Mesenchymal stem cell (in vitro differentiated cells and primary cell): Measurements from ENCODE around the gene COQ4.

Experiments used
- DNase-seq: peaks from one replicate; pipeline ENCODE4 v3.0.0-alpha.2; 2013
- H2AFZ ChIP-seq: one replicate; pipeline ENCODE4 v1.6.1; 2013; ENCODE audit warnings: low read depth, mild to moderate bottlenecking, control low read depth, inconsistent platforms, low read length, moderate library complexity
- H2AK5ac ChIP-seq: 2 replicates; pipeline ENCODE4 v1.6.1; 2013; ENCODE audit warnings: low read length, moderate library complexity, mild to moderate bottlenecking, inconsistent platforms; ENCODE audit not compliant: severe bottlenecking
- H2BK120ac ChIP-seq: one replicate; pipeline ENCODE4 v1.6.1; 2013; ENCODE audit warnings: low read depth, mild to moderate bottlenecking, inconsistent platforms, low read length, moderate library complexity
- H2BK12ac ChIP-seq, 2 experiments: one replicate each; pipeline ENCODE4 v1.6.1; 2013; ENCODE audit warnings: inconsistent platforms in 2 of 2, low read length in 2 of 2, mild to moderate bottlenecking in 2 of 2, moderate library complexity in 2 of 2, control low read depth in 1 of 2
- H2BK15ac ChIP-seq: one replicate; pipeline ENCODE4 v1.6.1; 2013; ENCODE audit warnings: mild to moderate bottlenecking, low read depth, inconsistent platforms; ENCODE audit not compliant: poor library complexity, severe bottlenecking
- H2BK5ac ChIP-seq: 2 replicates; pipeline ENCODE4 v1.6.1; 2013; ENCODE audit warnings: low read depth, mild to moderate bottlenecking, low read length, control low read depth, inconsistent platforms; ENCODE audit not compliant: poor library complexity, severe bottlenecking
- H3K14ac ChIP-seq, 2 experiments: one replicate each; pipeline ENCODE4 v1.6.1; 2013; ENCODE audit warnings: inconsistent platforms in 2 of 2, low read length in 2 of 2, control low read depth in 1 of 2, mild to moderate bottlenecking in 1 of 2, moderate library complexity in 1 of 2
- H3K18ac ChIP-seq, 2 experiments: one replicate each; pipeline ENCODE4 v1.6.1; 2013; ENCODE audit warnings: inconsistent platforms in 2 of 2, low read length in 2 of 2, control low read depth in 1 of 2, low read depth in 1 of 2, mild to moderate bottlenecking in 1 of 2
- H3K23ac ChIP-seq, 2 experiments: one replicate each; pipeline ENCODE4 v1.6.1; 2013; ENCODE audit warnings: inconsistent platforms in 2 of 2, low read length in 2 of 2, mild to moderate bottlenecking in 2 of 2, moderate library complexity in 2 of 2, control low read depth in 1 of 2
- H3K27ac ChIP-seq: 2 replicates; pipeline ENCODE4 v1.5.1; 2013; ENCODE audit warnings: mild to moderate bottlenecking, moderate library complexity, low read length, control low read depth, inconsistent platforms; ENCODE audit not compliant: poor library complexity, severe bottlenecking
- H3K27me3 ChIP-seq, 2 experiments: 2 replicates each; pipeline versions ENCODE4 v1.6.1 to v1.7.0; 2013; ENCODE audit warnings: low read length in 2 of 2, mild to moderate bottlenecking in 2 of 2, moderate library complexity in 2 of 2, control low read depth in 1 of 2, inconsistent platforms in 1 of 2; ENCODE audit not compliant: control insufficient read depth in 1 of 2, insufficient read depth in 1 of 2
- H3K36me3 ChIP-seq, 2 experiments: 2 replicates each; pipeline versions ENCODE4 v1.6.1 to v1.7.0; 2013; ENCODE audit warnings: low read length in 2 of 2, control low read depth in 1 of 2, inconsistent platforms in 1 of 2, low read depth in 1 of 2, mild to moderate bottlenecking in 1 of 2; ENCODE audit not compliant: insufficient read depth in 2 of 2, control insufficient read depth in 1 of 2
- H3K4ac ChIP-seq, 2 experiments: one replicate each; pipeline ENCODE4 v1.6.1; 2013; ENCODE audit warnings: inconsistent platforms in 2 of 2, low read length in 2 of 2, mild to moderate bottlenecking in 2 of 2, moderate library complexity in 2 of 2, control low read depth in 1 of 2, low read depth in 1 of 2
- H3K4me1 ChIP-seq: 2 replicates; pipeline ENCODE4 v1.6.1; 2013; ENCODE audit warnings: low read depth, low read length, control low read depth; ENCODE audit not compliant: control insufficient read depth, insufficient read depth
- H3K4me2 ChIP-seq: 2 replicates; pipeline ENCODE4 v1.6.1; 2013; ENCODE audit warnings: low read length, mild to moderate bottlenecking, inconsistent platforms; ENCODE audit not compliant: poor library complexity, severe bottlenecking
- H3K4me3 ChIP-seq, 2 experiments: 2 replicates each; pipeline versions ENCODE4 v1.5.1 to v1.7.0; 2013; ENCODE audit warnings: low read length in 2 of 2, mild to moderate bottlenecking in 2 of 2, control low read depth in 1 of 2, low read depth in 1 of 2; ENCODE audit not compliant: insufficient read depth in 1 of 2
- H3K79me1 ChIP-seq: replicated peaks from 2 replicates; pipeline ENCODE4 v1.6.1; 2013; ENCODE audit warnings: mild to moderate bottlenecking, control low read depth, low read length, inconsistent platforms; ENCODE audit not compliant: poor library complexity, severe bottlenecking
- H3K9ac ChIP-seq: 2 replicates; pipeline ENCODE4 v1.7.0; 2013; ENCODE audit warnings: mild to moderate bottlenecking, low read length, moderate library complexity
- H3K9me3 ChIP-seq: 2 replicates; pipeline ENCODE4 v1.7.0; 2013; ENCODE audit warnings: mild to moderate bottlenecking, low read length; ENCODE audit not compliant: control insufficient read depth
- H4K8ac ChIP-seq: one replicate; pipeline ENCODE4 v1.6.1; 2013; ENCODE audit warnings: inconsistent platforms, mild to moderate bottlenecking, low read length, moderate library complexity
- H4K91ac ChIP-seq: one replicate; pipeline ENCODE4 v1.6.1; 2013; ENCODE audit warnings: mild to moderate bottlenecking, low read length, inconsistent platforms
- WGBS: methylation state at CpG from one replicate; pipeline ENCODE4 v1.1.7; 2013; ENCODE audit warnings: mixed read lengths; 5-methylcytosine and 5-hydroxymethylcytosine counted together

The COQ4 gene

GRCh38 chr9:128296340-128297220, 26.1 kb upstream of the COQ4 start:
- H2AK5ac ChIP-seq = no peak overlapping the region
- no peak overlapping the region for H2BK12ac ChIP-seq
- H3K4ac ChIP-seq = no peak overlapping the region
- WGBS = 93% methylated on average over 14 of the region's 16 CpGs
- peak overlapping the region; percentile 17 for H3K9ac ChIP-seq
- no peak overlapping the region for H3K14ac ChIP-seq
- no peaks in the 10 kb centered on the region for H3K27me3 ChIP-seq
- no peak overlapping the region for H3K4me2 ChIP-seq
- H3K79me1 ChIP-seq = no peaks in the 10 kb centered on the region
- no peak overlapping the region for H3K23ac ChIP-seq
- H3K4me1 ChIP-seq = peaks cover 5% of the 10 kb centered on the region
- peak overlapping the region; percentile 57 for H4K8ac ChIP-seq
- no peak overlapping the region for H2AFZ ChIP-seq
- no peak overlapping the region for H2BK5ac ChIP-seq
- no peaks in the 10 kb centered on the region for H3K9me3 ChIP-seq
- no peak overlapping the region for H3K4me3 ChIP-seq
- H3K27ac ChIP-seq = no peak overlapping the region
- no peak overlapping the region for H4K91ac ChIP-seq
- H3K36me3 ChIP-seq = peaks cover 3 to 8% of the 10 kb centered on the region in 2 experiments
- DNase-seq = no peak
- H3K18ac ChIP-seq = no peak overlapping the region
- H2BK120ac ChIP-seq = no peak overlapping the region
- peak overlapping the region; percentile 9 for H2BK15ac ChIP-seq

GRCh38 chr9:128297221-128297773, 25.3 kb upstream of the COQ4 start:
- peaks cover 5% of the 10 kb centered on the region for H3K4me1 ChIP-seq
- H3K4me2 ChIP-seq = no peak overlapping the region
- no peak overlapping the region for H4K91ac ChIP-seq
- H3K4ac ChIP-seq = no peak overlapping the region
- H2BK12ac ChIP-seq = no peak overlapping the region
- peaks cover 3 to 6% of the 10 kb centered on the region in 2 experiments for H3K36me3 ChIP-seq
- no peak overlapping the region for H3K23ac ChIP-seq
- H3K14ac ChIP-seq = no peak overlapping the region
- no peak overlapping the region for H3K18ac ChIP-seq
- H3K9ac ChIP-seq = no peak overlapping the region
- no peaks in the 10 kb centered on the region for H3K27me3 ChIP-seq
- no peak overlapping the region for H3K27ac ChIP-seq
- H2AK5ac ChIP-seq = no peak overlapping the region
- H3K4me3 ChIP-seq = no peak overlapping the region
- DNase-seq = no peak
- 79% methylated on average over 2 of the region's 2 CpGs for WGBS
- no peak overlapping the region for H2AFZ ChIP-seq
- H2BK5ac ChIP-seq = no peak overlapping the region
- no peaks in the 10 kb centered on the region for H3K9me3 ChIP-seq
- no peak overlapping the region for H2BK15ac ChIP-seq
- no peaks in the 10 kb centered on the region for H3K79me1 ChIP-seq
- no peak overlapping the region for H4K8ac ChIP-seq
- H2BK120ac ChIP-seq = no peak overlapping the region

- Histone ChIP-seq H3K14ac (no peak overlapping the region), H3K4me3 (no peak overlapping the region), H4K8ac (no peak overlapping the region), H3K9me3 (no peaks in the 10 kb centered on the region), H4K91ac (no peak overlapping the region), H3K4me1 (peaks cover 5% of the 10 kb centered on the region), H2BK12ac (no peak overlapping the region), H3K9ac (no peak overlapping the region), H3K18ac (no peak overlapping the region), H2AK5ac (no peak overlapping the region), H3K4ac (no peak overlapping the region), H3K36me3 (peaks cover 0 to 3% of the 10 kb centered on the region in 2 experiments), H2BK15ac (no peak overlapping the region), H2BK5ac (no peak overlapping the region), H3K27me3 (no peaks in the 10 kb centered on the region), H3K79me1 (no peaks in the 10 kb centered on the region), H2AFZ (no peak overlapping the region), H3K27ac (no peak overlapping the region), H3K23ac (no peak overlapping the region), H2BK120ac (no peak overlapping the region), H3K4me2 (no peak overlapping the region)
- 94% methylated on average over 19 of the region's 20 CpGs for WGBS
- no peak for DNase-seq
Measured at GRCh38 chr9:128298535-128299482, 23.8 kb upstream of the COQ4 start.
